NCI-H1436 (cell line): ENCODE data around the gene KCP.

Experiments used
- DNase-seq: peaks from one replicate; lab custom pipeline; 2025; lab: John Stamatoyannopoulos, UW

The KCP gene

GRCh38 chr7:128939075-128939860 is 28.8 kb upstream of the KCP start:
- no peak for DNase-seq

- DNase-seq = no peak
Measured at GRCh38 chr7:128938544-128939074, 28.1 kb upstream of the KCP start.

GRCh38 chr7:128937647-128938543 is 27.4 kb upstream of the KCP start, which contains the start of gene IRF5:
TSS of gene IRF5 (plus strand) at chr7:128937927. CDS start at chr7:128942082, 4,155 bp downstream.
- no peak for DNase-seq

- no peak for DNase-seq
Measured at GRCh38 chr7:128937271-128937646, 26.8 kb upstream of the KCP start.

- no peak for DNase-seq
Measured at GRCh38 chr7:128936798-128937197, 26.3 kb upstream of the KCP start.

- no peak for DNase-seq
Measured at GRCh38 chr7:128935342-128935730, 24.8 kb upstream of the KCP start.

- DNase-seq = no peak
Measured at GRCh38 chr7:128934361-128935341, 24.1 kb upstream of the KCP start.

GRCh38 chr7:128933180-128933891 is 22.8 kb upstream of the KCP start:
- no peak for DNase-seq

GRCh38 chr7:128932862-128933179 is 22.3 kb upstream of the KCP start:
- DNase-seq = no peak

GRCh38 chr7:128931965-128932861 is 21.7 kb upstream of the KCP start:
- no peak for DNase-seq

- no peak for DNase-seq
Measured at GRCh38 chr7:128931190-128931798, 20.8 kb upstream of the KCP start.

GRCh38 chr7:128928882-128929788 is 18.6 kb upstream of the KCP start:
- DNase-seq = no peak

- DNase-seq = no peak
Measured at GRCh38 chr7:128928159-128928813, 17.8 kb upstream of the KCP start.

GRCh38 chr7:128924707-128925588 is 14.4 kb upstream of the KCP start:
- DNase-seq = no peak

- no peak for DNase-seq
Measured at GRCh38 chr7:128923411-128923800, 12.9 kb upstream of the KCP start.

GRCh38 chr7:128922496-128923410 is 12.2 kb upstream of the KCP start:
- no peak for DNase-seq
